GM19467 (cell line): ENCODE data around the gene TMEM250.
A peak's percentile ranks its signal among the peaks of the same experiment; 100 is the strongest.
"Not testable (repeated sequence)": the region's sequence is repeated elsewhere in the genome, so short reads cannot be mapped to it uniquely, and the experiment has no call there.

Experiments used
- ATAC-seq: cut with Tn5 transposase; IDR thresholded peaks from one replicate; pipeline ENCODE4 v1.9.1; 2021; ENCODE audit warnings: mild to moderate bottlenecking, moderate library complexity; ENCODE audit not compliant: unreplicated experiment

The TMEM250 gene

DNA sequence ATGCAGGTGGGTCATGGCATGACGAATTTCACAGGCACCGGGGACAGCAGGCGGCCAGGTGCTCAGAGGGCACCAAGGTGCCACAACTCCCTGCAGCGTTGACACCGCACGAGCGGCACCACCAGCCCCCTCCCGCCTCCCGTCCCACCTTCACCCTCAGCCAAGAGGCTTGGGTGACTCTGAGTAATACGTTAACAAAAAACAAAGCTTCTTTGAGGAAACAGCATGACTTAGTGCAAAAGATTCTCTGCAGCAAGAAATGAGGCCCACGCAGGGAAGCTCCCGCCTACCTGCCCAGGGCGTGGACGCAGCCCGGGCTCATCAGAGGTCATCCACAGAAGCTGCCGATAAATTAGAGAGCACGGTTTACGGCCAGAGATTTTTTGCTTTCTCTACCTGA is 4.1 kb downstream of the TMEM250 start:
- no peak for ATAC-seq

DNA sequence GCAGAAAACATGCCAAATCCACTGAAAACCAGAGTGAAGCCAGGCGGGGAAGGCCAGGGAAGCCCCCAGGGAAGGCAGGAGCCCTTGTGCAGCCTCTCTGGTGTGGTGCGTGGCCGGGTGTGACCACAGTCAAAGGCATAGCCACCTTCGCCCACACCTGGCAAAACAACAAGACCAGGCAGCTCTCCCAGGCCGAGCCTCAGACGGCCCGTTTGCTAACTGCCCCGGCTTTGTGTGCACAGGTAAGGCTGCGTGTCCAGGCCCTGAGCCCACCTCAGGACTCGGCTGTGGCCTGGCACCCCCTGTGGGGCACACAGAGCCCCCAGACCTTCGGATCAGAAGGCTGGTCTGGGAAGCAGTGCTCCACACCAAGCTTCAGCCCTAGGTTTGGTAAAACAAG is 6.1 kb downstream of the TMEM250 start:
- no peak for ATAC-seq

DNA sequence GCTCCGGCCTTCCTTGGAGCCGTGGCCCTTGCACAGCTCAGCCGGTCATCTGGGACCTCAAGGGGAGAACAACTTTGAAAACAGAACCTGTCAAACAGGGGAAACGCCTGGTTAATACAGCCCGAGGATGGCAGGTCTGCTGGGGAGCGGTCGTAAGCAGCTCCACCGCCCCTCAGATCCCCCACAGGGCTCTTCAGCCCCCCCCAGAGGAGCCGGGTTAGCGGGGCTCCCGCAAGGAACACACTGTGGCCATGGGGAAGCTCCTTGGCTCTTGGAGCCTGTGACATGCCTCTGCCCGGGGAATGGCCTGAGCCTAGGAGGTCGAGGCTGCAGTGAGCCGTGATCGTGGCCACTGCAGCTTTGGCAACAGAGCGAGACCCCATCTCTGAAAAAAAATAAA is 6.8 kb downstream of the TMEM250 start:
- no peak for ATAC-seq

DNA sequence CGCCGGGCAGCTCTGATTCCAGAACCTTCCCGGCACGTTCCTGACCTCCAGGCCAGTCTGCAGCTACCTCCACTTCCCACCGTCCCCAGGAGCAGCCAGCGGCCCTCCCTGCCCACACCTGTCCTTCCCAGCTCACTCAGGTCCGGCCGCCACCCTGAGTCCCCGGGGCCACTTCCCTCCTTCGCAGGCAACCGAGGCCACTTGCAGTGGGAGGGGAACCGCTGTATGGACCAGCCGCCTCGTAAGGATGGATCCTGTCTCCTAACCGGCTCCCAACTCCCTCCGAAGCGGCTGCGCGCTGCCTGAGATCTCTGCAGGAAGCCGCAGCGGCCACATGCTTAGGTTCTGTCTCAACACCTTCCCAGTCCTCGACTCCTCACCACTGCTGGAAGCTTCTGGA is 7.5 kb downstream of the TMEM250 start:
- ATAC-seq = no peak

DNA sequence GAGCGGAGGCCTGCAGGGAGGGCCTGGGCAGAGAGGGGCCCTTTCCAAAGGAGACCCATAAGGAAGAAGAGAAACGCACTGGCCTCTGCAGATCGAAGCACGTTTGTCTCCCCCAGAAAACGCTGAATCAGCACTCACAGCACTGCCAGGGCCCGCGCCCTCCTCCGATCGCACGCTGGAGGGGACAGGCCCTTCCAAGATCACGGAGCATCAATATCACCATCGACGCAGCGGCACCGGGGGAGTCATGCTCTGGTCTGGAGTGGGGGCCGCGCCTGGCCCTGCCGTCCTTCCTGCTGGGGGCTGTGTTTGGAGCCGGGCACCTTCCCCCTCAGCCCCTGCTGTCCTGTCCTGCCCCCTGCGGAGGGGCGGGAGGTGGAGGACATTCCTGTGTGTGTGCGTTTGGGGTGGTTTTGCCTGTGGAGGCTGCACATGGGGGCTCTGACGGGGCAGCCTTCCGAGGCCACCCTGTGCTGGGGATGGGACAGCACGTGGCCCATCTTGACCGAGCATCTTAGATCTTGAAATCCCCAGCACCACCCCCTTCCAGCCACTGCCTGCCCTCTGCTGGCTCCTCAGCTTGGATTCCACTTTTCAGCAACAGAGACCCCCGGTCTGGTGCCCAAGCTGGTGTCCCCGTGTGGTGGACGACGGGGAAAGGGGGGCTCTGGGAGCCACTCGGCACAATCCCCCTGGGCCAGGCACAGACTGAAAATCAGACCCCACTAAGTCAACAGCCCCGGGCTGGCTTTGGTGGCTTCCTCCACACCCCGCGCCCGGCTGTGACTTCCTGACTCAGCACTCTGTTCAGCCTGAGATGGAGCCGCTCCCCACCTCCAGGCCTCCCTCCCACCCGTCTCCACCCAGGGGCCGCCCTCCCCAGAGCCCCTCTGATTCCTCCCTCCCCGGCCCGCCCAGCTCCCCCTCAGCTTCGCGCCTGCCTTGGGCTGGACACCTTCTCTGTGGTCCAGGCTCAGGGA is 8.3 kb downstream of the TMEM250 start:
- ATAC-seq = no peak

DNA sequence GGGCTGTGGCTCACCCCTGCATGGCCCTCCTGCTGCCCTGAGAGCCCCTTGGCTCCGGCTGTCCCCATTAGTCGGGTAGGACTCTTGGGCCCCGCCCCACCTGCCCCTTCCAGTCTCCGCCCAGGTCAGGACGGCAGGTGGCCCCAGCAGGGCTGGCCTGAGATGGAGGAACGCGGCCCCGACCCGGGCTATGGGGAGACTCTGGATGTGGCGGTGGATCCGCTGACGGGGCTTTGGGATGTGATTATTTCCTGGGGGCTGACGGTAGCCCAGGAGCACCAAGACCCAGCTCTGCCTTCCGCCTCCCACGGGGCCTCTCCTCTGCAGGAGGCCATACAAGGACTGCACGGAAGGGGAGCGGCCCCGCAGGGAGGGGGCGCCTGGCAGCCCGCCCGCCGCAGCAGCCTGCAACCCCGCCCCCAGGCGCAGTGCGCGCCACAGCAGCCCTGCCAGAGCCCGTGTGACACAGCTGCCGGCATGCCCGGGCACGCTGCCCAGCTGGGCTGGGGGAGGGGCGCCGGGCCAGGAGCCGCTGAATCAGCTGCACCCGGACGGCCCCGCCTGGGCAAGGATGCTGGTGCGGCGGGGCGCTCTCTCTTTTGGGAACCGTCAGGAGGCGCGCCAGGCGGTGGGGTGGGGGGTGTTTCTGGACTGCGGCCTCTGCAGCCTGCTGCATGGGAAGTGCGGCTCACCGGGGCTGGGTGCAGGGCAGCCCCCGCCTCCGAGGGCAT is 9.2 kb downstream of the TMEM250 start:
- peak; percentile 66 for ATAC-seq

DNA sequence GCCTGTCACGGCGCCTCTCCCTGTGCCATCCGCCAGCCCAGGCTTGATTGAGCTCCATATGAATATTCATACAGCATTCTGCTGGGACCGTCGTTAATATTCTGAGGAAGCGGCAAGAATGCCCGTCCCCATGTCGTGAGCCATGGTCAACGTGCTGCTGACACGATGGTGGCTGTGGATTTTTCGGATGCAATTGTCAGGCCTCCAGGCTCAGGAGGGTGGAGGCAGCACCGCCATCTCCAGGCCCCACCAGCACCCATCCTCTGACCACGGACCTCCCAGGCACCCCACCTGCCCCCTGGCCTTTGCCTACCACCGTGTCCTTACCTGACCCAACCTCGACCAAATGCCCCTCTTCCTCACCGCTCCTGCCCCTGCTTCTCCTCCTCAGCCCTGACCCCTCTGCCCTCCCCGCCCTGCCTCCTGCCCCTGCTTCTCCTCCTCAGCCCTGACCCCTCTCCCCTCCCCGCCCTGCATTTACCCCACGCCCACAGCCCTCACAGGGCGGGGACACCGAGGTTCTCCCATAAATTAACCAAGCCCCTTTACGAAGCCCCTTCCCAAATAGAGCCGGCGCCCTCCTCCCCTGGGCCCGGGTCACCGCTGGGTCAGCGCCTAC is 9.9 kb downstream of the TMEM250 start:
- ATAC-seq = no peak

DNA sequence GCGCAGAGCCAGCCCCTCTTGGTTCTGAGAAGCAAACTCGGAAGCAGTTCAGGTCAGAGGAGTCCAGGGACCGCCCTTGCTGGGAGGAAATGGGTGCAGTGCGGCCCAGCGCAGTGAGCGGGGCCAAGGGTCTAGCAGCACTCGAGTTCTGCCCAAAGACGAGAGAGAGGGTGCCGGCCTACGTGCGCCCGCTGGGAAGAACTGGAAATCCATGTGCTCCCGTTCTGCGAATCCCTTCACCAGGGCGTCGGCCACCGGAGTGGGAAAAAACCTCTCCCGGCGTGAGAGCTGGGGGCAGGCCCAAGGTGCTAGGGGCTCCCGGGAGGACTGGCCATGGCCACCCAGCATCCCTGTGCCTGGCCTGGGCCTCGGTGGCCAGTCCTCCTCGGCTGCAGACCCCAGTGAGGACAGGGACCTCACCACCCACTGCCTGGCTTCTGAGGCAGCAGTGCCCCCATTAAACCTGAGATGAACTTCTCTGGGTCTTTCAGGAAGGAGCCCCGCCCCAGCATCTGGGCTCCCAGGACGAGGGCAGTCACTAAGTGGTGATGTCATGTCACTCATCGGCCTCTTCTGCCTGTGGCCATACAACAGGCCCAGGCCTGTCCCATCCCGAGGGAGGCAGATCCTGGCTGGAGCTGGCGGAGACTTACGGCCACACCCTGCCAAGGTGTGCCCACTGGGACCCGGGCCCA is 10.6 kb downstream of the TMEM250 start:
- no peak for ATAC-seq

DNA sequence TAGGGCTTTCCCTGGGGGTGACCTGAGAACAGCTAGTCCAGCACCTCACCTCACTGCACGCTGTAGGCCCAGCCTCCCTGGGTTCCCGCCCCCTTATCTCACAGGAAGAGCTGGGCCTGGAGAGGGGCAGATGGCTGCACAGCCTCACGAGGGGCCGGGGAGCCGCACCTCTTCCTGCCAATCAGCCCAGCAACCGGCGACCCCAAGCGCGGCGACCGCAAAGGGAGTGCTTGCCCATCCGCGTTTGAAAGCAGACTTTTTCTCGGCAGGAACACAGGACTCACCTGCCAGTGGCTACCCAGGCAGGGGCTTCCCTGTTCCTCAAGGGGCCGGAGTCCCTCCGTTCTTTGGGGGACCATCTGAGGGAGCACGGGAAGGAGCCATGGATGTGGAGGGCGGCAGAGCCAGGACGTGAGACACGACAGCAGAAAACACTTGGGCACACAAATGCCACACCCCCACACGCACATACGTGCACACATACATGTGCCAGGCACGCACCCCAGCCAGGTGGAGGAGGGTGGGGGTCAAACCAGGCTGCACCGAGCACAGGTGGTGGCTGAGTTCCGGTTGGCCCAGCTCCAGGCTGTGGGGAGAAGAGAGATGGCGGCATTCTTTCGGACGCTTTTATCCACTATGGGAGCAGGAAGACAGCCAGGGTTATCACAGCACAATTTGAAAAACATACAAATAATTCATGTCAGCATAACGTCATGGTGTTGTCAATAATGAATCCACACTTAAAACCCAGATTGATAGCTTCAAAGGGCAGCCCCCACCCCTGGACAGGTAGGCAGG is 11.3 kb downstream of the TMEM250 start:
- no peak for ATAC-seq

DNA sequence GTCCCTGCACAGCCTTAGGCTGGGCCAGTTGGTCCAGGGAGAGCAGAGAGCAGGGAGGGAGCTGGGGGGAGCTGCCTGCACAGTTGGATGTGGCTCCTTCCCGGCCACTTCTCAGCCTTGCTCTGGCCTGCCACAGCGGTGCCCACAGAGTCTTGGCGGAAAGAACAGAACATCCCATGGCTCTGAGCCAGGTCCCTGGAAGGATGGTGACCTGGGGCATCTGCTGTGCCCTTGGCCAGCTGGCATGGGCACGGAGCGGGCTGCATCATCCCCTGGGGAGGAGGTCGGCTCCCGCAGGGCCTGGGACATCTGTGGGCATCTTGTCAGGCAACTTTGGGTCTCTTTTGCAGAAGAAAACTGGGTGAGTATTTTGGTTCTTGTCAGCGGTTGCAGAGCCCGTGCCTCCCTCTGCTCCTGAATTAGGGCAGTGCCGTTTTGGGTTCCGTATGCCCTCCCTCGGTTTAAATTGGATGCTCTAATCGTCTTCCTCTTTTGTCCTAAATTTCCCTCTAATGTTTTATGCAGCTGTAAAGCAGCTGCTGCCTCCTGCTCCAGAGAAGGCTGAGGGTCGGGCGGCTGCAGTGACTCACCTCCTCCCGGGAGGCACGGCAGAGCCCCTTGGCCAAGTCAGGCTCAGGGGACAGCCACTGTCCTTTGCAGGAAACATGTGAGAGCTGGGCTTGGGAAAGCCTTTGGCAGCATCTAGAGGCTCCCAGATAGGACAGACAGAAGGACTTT is 13.1 kb downstream of the TMEM250 start:
- no peak for ATAC-seq

DNA sequence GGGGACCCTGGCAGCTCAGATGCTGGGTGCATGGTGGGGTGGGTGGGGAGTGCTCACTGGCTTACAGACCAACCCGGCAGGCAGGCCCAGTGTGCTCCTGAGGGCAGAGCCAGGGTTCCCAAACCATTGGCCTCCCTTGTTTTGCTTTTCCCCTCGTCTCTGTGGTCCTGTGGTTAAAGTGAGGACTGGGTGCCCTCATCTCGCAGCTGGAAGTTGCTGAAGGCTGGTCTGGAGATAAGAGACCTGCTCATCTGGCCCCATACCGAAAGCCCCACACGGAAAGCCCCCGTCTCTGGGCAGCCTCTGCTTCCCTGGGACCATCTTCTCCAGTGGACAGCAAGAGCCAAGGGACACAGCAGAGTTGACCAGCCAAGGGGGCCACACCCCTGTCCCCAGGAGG is 13.8 kb downstream of the TMEM250 start:
- ATAC-seq = no peak

DNA sequence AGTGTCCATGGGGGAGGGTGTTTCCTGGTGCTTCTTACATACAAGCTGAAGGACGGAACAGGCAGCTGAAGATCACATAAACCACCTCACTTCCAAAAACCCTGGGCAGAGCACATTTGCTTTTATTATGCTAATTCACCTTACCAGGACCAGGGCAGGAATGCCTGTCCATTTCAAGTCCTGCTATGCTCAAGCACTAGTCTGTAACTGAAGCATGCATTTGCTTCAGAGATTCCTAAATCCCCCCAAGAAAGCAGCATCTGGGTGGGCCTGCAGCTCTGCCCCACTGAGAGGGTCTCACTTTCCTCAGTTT is 14.2 kb downstream of the TMEM250 start:
- ATAC-seq = no peak

DNA sequence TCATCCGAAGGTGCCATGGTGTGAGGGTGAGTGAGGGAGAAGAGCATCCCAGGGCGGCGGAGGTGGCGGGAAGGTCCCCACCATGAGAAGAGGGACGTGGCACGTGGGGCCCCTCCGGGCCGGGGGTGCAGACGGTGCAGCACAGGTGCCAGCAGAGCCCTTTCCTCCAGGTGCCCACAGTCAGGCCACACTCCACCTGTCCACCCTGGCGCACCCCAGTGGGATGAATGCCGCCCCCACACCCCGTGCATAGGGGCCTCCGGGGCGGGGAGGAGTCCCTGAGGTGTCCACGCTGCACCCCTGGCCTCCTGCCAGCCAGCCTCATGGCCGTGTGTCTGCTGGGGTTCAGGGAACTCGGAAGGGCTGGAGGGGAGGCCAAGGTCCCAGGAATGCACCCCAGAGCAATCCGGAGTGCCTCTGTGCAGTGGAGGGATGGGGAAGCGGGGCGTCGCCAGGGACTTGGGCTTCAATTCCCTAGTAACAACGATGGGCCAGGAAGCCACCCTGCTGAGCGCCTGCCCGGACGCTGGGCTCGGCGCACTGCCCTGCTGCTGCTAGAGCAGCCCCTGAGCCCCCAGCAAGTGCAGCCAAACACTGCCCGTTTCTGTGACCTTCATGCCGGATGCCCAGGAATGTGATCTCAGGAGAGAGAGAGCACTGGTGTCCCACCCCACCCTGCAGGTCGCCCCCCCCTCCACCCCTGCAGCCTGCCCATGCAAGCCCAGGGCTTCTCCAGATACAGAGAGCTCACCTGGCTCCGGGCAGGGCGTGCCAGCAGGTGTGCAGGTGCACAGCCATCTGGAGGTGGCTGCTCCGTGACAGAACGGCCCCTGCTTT is 14.8 kb downstream of the TMEM250 start:
- ATAC-seq = no peak

DNA sequence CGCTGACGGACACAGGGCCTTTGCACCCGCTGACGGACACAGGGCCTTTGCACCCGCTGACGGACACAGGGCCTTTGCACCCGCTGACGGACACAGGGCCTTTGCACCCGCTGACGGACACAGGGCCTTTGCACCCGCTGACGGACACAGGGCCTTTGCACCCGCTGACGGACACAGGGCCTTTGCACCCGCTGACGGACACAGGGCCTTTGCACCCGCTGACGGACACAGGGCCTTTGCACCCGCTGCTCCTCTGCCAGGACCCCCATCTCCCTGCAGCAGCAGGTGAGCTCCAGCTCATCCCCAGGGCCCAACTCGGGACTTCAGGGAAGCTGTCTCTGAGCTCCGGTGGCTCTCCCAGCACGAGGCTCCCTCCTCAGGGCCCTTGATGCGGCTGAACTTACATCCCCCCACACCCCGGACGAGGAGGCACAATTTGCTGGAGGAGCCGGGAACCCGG is 17.0 kb downstream of the TMEM250 start:
- not testable (repeated sequence) for ATAC-seq

DNA sequence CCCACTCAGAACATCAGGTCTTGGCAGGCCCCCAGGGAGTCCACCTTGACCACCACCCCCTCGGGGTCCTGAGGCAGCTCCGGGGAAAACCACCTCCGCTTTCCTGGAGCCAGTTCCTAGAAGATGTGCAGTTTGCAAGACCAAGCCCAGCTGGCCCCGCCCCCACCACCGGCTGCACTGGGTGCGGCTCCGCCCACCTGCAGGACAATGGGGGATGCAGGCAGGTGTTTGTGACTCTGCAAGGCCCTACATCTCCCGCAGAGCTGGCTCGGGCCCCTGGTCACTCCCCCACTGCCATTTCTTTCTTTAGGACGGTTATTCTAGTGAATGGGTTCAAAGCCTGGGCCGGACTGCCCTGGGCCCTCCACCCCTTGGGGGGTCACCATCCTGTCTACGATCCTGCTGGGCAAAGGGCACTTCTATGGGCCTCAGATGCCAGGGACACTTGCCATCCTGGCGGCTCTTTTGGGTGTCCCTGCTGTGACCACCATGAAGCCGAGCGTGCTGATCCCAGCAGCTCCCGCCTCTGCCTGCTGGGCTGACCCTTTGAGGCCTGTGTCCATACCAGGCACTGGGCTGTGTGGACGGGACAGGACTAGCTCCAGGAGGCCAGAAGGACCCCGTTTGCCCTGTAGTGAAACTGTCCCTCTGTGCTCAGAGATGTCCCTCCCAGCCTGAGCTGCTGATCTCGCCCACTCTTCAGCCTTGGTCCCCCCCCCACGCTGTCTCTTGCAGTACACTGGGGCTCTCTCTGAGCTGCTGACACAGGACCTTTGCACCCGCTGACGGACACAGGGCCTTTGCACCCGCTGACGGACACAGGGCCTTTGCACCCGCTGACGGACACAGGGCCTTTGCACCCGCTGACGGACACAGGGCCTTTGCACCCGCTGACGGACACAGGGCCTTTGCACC is 17.7 kb downstream of the TMEM250 start:
- ATAC-seq = no peak

DNA sequence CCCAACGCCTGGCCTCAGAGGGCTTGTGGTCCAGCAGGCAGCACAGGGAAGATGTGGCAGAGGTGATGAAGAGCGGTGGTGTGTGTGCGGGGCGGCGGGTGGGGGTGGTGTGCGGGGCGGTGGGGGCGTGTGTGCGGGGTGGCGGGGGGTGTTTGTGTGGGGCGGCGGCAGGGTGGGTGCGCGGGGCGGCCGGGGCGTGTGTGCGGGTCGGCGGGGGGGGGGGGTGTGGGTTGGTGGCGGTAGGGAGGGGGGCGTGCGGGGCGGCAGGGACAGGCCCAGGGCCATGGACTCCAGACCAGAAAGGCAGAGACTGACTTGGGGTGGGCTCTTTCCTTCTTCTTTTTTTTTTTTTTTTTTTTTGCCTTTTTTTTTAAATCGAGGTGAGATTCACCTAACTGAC is 19.1 kb downstream of the TMEM250 start:
- ATAC-seq = no peak

DNA sequence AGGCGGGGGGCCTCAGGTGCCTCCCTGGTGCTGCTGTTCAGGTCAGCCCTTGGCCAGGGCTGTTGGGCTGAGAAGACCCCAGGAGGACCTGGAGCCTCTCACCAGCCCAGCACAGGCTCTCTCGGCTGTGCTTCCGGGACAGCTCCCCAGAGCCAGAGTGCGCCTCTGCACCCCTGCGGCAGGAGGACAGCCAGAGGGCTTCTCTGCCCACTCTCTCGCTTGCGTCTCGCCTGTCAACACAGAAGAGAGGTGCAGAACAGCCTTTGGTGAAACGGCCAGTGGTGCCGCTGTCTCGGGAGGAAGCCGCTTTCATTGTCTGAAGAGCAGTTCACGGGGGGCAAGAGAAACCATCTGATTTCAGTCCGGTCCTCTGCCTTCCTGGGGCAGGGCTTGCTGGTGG is 19.8 kb downstream of the TMEM250 start:
- no peak for ATAC-seq

DNA sequence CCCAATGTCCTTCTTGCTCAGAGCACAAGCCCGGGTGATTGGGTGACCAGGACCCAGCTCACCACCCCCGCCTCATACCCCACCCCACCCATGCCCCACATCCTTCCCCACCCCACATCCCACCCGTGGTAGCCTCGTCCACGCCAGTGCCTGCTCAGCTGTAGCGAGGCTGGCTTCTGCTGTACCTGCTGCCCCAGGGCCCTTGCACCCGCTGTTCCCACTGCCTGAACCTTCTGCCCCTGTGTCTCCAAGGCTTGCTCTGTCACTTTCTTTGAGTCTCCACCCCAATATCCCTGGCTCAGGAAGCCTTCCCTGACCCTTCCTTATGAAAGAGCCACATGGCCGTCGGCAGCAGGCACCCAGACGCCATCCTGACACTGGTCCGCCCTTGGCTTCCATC is 20.5 kb downstream of the TMEM250 start:
- ATAC-seq = no peak
